GM19240 (cell line): ENCODE results near the gene RUNX3.

Source experiments
- DNase-seq: peaks from one replicate; pipeline ENCODE4 v3.0.0; 2011; ENCODE audit warnings: low spot score; ENCODE audit not compliant: insufficient read length

Gene RUNX3

DNA sequence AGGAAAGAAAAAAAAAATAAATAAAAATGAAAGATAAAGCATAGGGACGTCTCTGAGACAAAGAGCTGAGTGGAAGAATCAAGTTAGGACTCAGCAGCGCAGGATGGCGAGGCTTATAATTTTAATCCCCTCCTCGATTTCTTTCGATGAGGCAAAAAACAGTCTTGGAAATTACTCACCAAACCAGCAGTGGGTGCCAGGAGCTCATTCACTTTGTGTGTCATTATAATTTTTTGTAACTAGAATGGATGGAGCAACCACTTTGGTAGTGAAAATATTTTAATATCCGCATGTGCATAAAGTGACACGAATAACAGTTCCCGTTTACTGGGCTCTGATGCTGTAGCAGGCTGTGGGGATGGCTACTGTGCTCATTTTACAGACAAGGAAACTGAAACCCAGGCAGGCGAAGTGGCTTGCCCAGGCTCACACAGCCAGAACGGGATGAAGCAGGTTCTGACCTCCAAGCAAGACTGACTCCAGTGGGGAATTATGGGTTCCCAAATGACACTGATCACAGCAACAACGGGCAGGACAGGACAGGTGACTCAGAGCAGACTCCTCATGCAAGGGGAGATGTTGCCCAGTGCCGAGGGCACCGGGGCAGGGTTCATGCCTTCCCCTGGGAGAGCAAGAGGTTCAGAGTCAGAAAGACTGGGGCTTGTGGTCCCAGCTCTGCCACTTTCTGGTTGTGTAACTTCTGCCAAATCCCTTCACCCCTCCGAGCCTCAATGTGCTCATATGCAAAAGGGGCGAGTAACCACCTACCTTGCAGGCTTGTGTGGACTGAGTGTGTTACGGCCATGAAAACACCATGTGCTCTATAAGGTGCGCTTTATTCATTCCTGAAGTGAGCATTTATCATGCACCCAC lies 63.6 kb downstream of the RUNX3 start:
- no peak for DNase-seq

DNA sequence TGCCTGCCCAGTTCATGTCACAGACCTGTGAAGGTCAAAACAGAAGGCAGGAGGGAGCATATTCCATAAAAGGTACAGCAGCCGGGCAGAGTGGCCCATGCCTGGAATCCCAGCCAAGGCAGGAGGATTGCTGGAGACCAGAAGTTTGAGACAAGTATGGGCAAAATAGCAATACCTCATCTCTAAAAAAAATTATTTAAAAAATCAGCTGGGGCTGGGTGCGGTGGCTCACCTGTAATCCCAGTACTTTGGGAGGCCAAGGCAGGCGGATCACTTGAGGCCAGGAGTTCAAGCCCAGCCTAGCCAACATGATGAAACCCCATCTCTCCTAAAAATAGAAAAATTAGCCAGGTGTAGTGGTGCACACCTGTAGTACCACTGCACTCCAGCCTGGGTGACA lies 64.5 kb downstream of the RUNX3 start:
- DNase-seq = no peak

DNA sequence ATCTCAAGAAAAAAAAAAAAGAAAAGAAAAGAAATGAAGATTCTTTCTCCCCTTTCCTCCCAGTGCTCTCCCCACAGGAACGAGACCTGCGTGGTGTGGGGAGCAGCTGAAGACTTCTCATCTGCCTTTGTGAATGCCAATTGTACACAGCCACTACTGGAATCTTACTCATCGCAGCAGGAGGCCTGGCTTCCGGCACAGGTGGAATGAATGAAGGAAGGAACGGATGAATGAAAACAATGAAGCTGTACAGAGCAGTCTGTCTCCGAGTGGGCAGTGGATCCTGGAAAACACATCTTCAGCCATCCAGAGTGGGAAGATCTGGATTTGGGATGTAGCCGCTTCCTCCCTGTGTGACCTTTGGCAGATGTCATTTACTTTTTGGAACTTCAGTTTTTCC lies 64.9 kb downstream of the RUNX3 start:
- DNase-seq = no peak

DNA sequence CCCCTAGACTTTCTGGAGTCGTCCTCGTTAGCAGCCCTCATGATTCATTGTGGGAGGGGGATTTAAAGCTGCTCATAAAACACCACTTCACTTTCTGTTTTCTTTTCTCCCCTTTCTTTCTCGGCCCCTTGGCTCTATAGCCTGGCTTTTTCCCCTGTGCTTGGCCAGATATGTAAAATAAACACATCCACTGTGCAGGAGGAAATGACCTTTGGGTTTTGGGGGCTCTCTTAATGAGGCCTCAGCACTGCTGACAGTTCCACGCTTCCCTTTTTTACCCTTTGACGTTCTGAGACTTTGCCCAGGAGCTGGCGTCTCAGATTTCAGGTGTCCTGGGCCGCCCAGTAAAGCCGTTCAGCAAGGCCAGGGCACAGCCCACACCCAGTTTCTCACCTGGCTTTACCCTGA lies 65.7 kb downstream of the RUNX3 start:
- DNase-seq = no peak

DNA sequence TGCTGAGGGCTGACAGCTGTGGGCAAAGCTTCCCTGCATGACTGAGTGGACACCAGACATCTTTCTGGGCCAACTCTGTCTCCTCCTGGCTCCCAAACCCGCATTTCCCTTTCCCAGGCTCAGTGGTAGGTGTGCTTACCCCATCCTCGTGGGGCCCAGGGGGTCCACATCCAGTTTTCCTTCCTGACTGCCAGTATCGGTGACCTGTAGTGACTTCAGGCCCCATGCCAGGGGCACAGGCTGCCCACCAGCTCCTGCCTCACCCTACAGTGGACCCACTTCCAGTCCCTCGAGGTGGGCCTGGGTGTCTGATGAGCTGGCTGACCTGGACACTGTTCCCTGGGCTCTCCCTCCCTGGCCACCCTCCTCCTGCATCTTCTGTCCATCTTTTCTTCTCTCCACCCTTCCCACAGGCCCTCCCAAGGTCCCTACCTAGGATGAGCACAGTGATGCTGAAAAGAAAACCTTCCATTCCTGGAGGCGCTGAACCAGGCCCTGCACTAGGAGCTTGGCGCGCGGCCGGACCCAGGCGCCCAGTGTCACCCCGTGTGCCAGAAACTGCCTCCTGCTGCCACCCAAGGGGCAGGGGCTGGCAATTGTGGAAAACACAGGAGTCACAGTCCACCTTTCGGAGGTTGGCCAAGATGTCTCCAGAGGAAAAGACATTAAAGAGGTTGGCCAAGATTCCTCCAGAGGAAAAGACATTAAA lies 67.1 kb downstream of the RUNX3 start:
- DNase-seq = no peak

DNA sequence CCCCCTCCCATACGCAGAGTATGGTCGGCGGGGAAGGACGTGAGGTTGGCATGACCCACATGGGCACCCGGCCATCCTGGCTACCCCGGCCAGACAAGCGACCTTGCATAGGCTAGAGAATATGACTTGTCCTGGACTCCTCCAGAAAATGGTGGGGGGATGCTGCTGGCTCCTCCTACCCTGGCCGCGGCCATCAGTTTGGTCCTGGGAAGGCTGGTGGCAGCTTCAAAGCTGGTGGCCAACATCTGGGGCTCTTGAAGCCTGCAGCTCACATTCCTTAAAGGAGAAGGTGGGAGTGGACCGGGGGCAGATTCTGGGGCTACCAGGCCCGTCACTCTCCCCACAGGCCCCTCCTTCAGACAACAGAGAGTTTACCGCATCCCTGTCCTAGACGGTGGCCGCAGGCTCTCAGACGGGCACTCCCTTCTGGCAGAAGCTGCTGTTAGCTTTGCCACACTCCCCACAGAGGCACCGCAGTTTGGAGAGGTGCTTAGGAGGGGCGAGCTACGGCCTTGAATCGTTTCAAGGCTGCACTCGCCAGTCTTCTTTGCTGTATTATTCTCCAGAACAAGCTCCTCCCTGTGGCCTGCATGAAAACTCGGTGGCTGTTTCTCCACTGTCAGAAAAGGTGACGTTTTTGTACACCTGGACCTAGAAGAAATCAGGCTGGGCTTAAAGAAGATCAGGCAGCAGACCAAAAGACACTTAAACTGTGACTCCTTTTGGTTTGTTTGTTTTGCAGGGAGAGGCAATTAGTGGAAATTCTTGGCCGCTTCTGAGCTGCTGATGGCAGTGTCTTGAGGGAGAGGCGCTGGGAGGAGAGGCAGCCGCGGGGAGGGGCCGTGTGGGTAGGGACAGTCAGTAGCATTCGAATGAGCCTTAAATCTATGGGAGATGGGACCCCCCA lies 68.0 kb downstream of the RUNX3 start:
- no peak for DNase-seq

DNA sequence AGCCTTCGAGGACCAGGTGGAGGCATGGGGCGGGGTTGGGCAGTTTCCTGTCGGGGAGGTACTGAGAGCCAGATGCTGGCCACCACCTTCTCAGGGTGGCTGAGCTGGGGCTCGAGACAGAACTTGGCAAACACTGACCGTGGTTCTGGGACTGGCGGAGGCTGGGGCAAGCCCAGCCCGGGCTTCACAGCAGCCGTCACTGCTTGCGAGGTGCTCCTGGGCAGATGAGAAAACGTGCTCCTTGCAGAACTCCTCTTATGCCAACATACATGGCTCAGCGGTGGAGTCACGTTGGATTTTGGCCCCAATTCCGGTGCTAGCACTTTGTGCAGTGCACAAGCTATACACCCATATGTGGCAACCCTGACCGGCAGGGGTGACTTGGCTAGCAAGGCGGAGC lies 69.2 kb downstream of the RUNX3 start:
- no peak for DNase-seq

DNA sequence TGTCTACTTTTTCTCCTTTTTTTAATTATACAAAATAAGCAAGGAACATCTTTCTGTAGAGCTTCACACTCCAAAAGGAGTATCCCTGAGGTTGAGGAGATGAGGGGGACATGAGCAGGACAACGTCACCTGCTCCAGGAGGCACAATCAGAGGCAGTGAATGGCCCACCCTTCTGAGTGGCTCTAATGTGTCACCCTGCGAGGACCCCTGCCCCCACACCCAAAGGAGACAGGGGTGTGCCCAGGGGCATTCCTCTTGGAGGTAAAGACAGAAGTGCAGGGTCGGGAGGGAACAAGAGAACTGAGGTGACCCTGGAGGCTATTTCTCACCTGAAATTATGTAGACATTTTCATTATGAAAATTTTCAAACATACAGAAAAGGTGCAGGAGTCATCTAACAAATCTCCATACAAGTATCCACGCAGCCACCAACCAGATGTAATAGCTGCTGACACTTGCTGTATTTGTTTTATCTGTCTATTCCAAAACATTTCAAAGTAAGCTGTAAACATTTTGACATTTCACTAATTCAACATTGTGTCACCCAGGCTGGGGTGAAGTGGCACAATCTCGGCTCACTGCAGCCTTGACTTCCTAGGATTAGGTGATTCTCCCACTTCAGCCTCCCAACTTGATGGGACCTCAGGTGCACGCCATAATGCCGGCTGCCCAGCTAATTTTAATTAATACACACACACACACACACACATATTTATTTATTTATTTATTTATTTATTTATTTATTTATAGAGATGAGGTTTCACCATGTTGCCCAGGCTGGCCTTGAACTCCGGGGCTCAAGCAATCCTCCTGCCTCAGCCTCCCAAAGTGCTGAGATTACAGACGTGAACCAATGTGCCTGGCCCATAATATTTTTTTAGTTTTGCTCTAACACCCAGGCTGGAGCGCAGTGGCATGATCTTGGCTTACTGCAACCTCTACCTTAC lies 70.7 kb downstream of the RUNX3 start:
- no peak for DNase-seq

DNA sequence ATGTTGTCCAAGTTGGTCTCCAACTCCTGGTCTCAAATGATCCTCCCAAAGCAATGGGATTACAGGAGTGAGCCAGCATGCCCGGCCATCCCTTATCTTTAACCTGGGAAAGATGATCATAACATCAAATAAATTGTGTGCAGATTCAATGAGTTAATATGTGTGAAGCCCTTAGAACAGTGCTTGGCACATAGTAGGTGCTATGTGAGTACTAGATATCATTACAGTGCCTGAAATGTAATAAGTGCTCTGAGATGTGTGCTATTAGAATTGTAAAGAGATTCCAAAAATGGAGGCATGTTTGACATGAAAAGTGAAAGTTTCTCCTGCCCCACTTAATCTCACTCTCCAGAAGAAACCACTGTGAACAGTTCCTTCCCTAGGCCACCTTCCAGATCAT lies 71.8 kb downstream of the RUNX3 start:
- no peak for DNase-seq

DNA sequence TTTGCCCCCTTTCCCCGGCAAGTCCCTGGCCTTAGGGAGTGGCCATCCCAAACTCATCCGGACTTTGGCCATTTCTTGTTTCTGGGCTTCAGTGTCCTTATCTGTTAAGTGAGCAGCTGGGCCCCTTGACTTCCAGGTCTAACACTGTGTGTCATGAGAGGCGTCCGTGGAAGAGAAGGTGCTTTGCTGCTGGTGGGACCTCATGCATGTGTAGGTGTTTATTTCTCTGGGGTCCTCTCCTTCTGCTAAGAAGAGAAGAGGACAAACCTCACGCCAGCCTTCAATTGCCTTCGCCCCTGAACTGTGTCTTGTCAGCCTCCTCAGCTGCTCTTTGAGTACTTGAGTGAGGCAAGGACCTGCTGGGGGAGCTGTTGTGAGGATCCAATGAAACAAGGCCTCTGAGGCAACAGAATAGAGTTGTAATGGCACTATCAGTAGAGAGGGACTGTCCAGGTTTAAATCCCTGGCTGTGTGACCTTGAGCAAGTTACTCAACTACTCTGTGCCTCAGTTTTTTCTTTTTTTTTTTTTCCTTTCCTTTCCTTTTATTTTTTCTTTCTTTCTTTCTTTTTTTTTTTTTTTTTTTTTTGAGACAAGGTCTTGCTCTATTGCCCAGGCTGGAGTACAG lies 72.5 kb downstream of the RUNX3 start:
- no peak for DNase-seq

DNA sequence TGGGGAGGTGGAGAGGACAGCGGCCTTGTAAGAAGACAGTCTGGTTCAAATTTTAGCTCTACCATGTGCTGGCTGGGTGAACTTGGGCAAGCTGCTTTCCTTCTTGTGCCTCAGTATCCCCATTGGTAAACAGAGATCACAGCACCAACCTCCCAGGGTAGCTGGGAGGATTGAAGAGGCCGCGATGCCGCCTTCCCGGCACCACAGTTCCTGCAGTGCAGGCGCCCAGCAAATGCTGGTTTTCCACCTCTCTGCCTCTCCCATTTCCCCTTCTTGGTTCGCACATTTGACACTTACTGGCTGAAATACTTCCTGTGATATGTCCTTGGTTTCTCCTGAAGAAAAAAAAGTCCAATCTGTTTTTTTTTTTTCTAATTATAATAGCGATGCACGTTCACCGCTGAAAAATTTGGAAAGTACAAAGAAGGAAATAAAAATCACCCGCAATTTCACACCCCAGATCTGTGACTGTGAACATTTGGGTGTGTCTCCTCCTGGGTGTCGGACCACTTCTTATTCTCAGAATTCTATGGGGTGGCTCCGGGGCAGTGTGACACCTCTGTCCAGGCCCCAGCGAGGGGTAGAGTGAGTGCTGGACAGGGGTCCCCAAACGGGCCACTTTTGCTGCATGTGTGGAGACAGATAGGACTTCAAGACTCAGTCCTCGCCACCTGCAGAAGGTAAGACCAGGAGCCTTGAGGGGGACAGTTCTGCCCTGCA lies 73.1 kb downstream of the RUNX3 start:
- no peak for DNase-seq

DNA sequence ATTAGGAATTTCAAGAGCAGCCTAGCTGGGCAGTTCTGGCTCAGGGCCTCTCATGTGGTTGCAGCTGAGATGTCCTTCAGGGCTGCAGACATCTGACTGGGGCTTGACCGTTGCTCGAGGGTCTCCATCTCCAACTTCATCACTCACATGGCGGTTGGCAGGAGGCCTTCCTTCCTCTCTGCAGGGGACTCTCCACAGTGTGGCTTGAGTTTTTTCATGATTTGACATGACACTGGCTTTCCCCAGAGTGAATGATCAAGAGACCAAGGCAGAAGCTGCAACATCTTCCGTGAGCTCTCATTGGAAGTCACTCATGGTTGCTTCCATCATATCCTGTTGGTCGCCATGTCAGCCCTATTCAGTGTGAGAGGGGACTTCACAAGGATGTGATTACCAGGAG lies 74.6 kb downstream of the RUNX3 start:
- DNase-seq = no peak

DNA sequence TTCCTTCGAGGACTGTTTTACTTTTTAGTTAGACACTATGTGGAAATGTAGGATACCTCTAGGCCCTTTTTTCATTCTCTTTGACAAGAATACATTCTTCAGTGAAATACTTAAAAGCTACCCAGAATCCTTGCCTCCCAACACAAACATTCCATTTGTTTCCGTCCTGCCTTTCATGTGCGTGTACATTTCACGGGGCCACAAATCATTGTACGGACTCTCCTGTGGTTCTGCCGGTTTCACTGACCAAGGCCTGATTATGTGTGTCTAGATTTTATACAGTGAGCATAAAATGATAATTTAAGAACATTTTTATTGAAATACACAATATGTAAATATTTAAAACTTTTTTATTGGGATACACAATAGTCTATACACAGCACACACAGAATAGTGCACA lies 76.4 kb downstream of the RUNX3 start:
- no peak for DNase-seq

DNA sequence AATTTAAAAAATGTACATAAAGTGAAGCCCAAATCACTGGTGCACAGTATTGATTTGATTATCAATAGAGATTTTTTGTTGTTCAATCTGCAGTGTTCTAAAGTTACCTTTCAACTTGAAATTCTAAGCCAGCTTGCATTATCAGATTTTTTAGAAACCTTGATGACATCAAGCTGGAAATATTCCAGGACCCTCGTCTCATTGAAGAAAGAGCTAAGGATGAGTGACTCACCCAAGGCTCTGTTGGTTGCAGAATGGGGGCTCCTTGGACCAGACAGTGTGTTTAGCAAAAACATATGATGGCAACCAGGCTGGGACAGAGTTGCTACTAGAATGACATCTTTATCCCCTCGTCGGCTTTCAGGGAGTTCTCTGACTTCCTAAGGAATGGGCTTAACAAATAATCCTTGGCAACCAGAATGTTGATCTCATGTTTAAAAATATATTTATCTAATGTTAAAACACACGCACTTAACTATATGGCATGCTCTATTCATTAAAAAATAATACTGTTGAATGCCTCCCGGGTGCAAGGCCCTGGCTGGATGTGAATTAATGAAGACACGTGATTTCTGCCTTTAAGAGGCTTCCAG lies 79.7 kb downstream of the RUNX3 start:
- DNase-seq = no peak

DNA sequence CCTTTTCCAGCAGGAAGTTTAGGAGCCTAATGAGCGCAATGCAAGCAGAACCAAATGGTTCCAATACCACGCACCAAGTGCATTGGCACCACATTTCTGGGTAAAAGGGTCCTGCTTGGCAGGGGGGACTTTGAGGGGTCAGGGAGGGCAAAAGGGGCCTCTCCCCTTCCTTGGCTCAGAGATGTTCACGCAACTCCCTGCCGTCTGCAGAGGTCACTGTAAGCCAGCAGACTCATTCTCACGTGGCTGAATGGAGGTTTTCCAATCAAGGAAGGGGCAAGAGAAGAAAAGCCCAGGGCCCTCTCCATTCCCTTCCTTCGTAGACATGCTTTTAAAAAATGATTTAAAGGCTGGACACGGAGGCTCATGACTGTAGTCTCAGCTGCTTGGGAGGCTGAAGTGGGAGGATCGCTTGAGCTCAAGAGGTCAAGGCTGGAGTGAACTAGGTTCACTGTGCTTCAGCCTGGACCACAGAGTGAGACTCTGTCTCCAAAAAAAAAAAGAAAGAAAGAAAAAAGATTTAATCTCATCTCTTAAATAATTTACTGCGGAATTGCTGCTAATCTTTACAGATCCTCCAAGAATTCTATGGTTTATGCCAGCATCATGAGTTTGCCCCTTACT lies 80.3 kb downstream of the RUNX3 start:
- DNase-seq = no peak
